ENCODE measurements around the gene CHTF18. TPM values are rescaled to one million over a fixed set of nuclear protein-coding genes. Genes with fewer than 3 reads are reported as not detected.

The CHTF18 gene
- total RNA-seq, 1 donor from 2014 or later, result 79.3 TPM

DNA sequence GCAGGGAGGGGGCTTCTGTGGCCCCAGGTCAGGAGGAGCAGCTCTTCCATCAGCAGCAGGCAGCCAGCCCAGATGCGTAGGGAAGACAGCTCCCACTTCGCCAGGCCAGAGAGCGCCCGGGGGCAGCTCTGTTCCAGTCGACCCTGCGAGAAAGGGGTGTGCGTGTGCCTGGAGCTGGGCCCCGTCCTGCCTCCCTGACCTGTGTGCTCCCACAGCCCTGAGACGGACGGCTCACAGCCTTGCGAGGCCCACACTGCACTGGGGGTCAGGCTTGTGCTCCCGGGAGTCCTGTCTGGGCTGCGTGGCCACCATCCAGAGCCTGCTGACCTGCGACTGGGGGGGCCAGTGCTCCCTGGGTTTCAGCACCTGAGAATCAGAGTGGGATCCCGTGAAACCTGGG lies 28.4 kb upstream of the CHTF18 start:
- intact Hi-C loops (cut with micrococcal nuclease), result no loop called here

DNA sequence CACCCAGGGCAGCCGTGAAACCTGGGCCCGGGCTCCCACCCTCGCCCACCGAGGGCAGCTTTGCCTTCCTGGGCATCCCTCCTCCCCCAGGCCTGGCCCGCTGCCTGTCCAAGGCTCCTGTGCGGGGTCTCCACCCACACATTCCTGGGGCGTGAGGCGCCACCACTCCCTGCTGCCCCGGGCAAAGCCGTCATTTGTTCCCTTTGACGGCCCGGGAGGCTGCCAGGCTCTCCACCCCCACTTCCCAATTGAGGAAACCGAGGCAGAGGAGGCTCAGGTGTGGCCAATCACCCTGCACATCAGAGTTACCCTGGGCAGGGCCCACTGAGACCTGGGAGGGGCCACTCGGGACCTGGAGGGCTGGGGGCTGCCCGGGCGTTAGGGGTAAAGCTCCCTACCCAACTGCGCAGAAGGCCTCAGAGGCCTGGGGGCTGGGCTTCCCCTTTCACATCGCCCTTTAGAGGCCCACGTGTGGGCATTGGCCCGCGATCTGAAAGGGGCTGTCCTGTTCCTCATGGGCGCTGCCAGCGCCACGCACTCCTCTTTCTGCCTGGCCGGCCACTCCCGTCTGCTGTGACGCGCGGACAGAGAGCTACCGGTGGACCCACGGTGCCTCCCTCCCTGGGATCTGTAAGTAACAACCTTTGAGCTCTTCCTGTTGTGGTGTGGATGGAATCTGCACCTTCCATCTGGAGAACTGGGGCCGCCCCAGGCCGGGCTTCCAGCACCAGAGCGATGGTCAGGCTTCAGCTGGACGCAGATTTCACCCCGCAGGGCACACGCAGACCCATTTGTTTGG lies 27.7 kb upstream of the CHTF18 start, which contains the start of gene MSLN:
MSLN (plus strand) TSS at position 190 of the 799 bp plus-strand sequence. CDS start 1,947 bp downstream, outside the sequence.
- intact Hi-C loops (cut with micrococcal nuclease), result no loop called here

DNA sequence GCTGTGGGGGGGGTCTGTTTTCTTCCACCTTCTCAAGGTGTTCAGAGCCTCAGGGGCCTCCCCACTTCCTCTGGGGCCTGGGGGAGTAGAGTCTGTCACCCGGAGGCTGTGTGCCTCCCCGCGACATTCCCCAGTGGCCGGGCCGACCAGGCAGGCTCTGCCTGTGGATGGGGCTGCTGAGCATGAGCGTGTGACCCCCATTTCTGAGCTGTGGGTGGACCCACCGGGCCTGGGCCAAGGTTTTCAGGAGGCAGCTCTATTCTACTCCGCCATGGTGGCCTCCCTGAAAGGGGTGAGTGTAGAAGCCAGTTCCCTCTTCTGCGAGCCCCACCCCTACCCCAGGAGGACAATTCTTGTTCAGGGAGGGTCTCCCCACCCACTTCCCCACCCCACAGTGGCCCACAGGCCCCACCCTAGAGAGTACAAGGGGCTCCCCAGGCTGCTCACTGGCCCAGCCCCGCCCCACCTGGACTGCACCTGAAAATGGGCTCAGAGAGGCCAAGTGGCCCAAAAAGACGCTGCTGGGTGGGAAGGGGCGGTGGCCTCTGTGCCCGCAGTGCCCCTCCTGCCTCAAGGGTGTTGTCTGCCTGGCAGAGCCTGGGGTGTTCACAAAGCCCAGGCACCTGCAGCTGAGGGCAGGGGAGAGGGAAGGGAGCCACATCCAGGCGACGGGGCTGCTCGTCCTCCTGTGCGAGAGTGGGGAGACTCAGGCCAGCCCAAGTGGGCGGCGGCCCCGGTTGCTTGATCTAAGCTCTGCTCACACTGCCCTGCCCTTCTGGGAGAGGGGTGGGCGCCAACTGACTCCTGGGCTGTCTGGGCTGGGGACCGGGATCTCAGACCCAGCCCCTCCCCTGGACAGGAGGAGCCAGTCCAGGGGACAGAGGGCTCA lies 26.6 kb upstream of the CHTF18 start:
- intact Hi-C loops (cut with micrococcal nuclease), result no loop called here

DNA sequence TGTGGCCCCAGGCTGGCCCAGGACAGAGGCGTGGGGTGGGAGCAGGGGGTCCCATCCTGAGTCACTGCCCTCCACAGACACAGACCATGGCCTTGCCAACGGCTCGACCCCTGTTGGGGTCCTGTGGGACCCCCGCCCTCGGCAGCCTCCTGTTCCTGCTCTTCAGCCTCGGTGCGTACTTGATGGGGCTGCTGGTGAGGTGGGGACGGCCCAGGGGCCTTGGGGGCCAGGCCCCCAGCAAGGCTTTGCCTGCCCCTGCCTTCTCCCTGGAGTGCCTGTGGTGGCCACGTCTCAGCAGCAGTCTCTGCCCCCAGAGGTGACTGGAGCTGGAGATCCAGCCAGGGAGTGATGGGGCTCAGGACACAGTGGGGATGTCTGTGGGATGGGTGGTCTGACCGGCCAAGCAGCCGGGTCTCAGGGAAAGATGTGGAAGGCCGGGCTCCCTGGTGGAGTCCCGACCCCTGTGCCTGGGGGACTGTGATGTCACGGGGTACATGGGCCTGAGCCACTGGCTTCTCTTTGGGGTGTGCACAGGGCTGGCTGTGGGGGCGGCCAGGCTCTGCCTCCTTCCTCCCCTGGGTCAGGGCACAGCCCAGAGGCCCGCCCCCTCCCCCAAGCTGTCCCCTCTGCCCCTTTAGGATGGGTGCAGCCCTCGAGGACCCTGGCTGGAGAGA lies 25.7 kb upstream of the CHTF18 start:
- intact Hi-C loops (cut with micrococcal nuclease), result no loop called here

DNA sequence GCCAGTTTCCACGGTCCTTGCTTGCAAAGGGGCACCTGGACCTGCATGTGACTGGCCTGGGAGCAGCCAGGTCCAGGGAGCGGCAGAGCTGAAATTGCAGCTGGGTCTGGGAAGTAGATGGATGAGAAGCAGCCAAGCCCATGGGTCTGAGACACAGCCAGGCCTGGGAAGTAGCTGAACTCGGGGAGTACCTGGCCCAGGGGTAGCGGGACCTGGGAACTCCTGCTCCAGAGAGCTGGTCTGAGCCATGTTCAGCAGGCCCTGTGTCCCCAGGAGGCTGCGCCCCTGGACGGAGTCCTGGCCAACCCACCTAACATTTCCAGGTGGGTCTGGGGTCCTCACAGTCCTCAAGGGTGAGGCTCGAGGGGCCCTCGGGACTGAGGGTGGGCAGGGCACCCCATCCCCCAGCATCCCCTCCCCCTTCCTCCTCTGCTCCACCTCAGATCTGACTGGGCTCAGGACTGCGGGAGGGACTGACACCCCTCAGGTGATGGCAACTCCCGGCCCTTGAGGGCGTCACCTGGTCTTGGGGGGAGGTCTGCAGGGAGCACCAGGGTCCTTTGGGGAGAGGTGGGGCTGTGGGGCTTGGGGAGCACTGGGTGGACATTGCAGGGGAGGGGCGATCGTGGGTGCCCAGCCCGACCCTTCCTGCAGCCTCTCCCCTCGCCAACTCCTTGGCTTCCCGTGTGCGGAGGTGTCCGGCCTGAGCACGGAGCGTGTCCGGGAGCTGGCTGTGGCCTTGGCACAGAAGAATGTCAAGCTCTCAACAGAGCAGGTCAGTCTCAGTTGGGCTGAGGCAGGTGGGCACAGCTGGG lies 24.8 kb upstream of the CHTF18 start:
- intact Hi-C loops (cut with micrococcal nuclease), result no loop called here

DNA sequence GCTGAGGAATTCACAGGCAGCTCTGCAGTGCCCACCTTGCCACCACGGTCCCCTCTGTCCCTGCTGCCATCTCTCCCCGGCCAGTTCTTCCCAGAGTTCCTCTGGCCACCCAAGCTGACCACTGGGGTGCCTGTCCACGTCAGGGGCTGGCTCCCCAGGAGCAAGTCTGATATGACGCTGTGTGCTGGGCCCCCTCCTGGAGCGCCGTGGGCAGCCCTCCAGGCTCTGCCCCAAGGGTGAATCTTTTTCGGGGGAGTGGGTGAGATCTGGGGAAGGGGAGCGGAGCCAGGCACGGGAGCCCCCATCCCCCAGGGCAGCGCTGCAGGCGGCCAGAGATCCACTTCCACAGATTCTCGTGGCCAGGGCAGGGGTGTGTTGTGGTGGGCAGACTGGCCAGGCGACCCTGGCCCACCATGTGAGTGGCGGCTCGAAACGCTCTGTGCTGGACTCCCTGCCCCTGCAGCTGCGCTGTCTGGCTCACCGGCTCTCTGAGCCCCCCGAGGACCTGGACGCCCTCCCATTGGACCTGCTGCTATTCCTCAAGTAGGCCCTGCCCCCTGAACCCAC lies 24.2 kb upstream of the CHTF18 start:
- intact Hi-C loops (cut with micrococcal nuclease), result no loop called here

DNA sequence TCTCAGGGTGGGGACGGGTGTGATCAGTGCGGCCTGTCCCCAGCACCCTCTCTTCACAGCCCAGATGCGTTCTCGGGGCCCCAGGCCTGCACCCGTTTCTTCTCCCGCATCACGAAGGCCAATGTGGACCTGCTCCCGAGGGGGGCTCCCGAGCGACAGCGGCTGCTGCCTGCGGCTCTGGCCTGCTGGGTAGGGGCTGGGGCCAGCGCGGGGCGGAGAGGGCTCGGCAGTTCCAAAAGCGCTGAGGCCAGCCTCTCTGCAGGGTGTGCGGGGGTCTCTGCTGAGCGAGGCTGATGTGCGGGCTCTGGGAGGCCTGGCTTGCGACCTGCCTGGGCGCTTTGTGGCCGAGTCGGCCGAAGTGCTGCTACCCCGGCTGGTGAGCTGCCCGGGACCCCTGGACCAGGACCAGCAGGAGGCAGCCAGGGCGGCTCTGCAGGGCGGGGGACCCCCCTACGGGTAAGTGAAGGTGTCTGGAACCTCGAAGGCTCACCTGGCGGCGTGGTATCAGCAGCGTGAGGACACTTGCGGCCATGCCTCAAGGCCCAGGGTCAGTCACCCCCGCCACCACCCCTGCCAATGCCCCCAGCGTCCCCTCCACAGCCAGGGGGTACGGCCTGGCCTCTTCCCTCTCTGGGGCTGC lies 23.5 kb upstream of the CHTF18 start:
- intact Hi-C loops (cut with micrococcal nuclease), result no loop called here

DNA sequence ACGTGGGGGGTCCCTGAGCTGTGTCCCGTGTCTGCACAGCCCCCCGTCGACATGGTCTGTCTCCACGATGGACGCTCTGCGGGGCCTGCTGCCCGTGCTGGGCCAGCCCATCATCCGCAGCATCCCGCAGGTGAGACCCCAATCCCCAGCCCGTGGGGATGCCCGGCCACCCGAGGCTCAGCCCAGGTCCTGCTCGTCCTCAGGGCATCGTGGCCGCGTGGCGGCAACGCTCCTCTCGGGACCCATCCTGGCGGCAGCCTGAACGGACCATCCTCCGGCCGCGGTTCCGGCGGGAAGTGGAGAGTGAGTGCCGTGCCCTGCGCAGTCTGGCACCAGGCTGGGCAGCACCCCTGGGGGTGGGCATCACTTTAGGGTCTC lies 22.9 kb upstream of the CHTF18 start:
- intact Hi-C loops (cut with micrococcal nuclease), result no loop called here

DNA sequence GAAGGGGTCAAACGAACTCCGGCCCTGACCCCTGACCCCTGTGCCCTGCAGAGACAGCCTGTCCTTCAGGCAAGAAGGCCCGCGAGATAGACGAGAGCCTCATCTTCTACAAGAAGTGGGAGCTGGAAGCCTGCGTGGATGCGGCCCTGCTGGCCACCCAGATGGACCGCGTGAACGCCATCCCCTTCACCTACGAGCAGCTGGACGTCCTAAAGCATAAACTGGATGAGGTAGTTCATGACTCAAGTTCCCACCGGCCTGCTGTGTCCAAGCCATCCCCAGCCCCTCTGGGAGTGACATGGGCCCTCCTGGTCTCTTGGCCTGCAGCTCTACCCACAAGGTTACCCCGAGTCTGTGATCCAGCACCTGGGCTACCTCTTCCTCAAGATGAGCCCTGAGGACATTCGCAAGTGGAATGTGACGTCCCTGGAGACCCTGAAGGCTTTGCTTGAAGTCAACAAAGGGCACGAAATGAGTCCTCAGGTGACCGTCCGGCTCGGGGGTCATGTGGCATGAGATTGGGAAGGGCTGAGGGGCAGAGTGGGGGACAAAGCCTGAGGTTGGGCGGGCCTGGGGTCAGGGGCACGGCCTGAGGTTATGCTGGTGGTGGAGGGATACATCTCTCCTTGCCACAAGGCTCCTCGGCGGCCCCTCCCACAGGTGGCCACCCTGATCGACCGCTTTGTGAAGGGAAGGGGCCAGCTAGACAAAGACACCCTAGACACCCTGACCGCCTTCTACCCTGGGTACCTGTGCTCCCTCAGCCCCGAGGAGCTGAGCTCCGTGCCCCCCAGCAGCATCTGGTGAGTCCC lies 22.2 kb upstream of the CHTF18 start:
- intact Hi-C loops (cut with micrococcal nuclease), result no loop called here

DNA sequence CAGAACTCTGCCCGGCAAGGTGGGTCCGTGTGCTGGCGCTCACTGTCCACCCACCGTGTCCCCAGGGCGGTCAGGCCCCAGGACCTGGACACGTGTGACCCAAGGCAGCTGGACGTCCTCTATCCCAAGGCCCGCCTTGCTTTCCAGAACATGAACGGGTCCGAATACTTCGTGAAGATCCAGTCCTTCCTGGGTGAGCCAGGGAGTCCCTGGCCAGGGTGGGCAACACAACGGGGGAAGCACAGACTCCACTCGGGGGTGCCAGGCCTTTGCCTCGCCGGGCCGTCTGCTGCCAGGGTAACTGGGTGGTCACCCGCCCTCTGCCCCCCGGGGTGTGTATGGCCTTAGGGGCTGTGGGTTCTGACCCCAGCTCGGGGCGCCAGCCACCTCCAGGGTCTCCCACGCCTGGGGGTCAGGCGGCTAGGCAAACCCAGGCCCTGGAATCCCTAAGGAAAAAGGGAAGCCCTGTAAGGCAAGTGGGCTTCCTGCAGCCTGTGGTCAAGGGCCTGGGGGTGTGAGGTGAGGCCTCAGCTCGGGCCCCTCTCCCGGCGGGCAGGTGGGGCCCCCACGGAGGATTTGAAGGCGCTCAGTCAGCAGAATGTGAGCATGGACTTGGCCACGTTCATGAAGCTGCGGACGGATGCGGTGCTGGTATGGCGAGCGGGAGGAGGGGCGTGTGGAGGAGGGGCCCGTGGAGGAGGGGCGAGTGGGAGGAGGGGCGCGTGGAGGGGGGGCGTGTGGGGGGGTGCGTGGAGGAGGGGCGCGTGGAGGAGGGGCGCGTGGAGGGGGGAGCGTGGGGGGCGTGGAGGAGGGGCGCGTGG lies 21.4 kb upstream of the CHTF18 start:
- intact Hi-C loops (cut with micrococcal nuclease), result no loop called here

DNA sequence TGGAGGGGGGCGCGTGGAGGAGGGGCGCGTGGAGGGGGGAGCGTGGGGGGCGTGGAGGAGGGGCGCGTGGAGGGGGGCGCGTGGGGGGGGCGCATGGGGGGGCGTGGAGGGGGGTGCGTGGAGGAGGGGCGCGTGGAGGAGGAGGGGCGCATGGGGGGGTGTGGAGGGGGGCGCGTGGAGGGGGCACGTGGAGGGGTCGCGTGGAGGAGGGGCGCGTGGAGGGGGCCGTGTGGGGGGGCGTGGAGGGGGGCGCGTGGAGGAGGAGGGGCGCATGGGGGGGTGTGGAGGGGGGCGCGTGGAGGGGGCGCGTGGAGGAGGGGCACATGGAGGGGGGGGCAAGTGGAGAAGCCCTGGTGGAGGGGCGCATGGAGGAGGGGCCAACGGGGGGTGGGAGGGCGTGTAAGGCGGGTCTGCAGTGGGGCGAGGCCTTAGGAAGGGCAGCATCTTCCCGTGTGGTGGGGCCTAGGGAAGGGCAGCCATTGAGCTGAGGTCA lies 20.6 kb upstream of the CHTF18 start:
- intact Hi-C loops (cut with micrococcal nuclease), result no loop called here

DNA sequence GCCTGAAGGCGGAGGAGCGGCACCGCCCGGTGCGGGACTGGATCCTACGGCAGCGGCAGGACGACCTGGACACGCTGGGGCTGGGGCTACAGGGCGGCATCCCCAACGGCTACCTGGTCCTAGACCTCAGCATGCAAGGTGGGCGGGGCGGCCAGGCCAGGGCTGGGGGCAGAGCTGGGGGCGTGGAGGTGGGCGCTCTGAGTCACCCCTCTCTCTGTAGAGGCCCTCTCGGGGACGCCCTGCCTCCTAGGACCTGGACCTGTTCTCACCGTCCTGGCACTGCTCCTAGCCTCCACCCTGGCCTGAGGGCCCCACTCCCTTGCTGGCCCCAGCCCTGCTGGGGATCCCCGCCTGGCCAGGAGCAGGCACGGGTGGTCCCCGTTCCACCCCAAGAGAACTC lies 20.0 kb upstream of the CHTF18 start:
- intact Hi-C loops (cut with micrococcal nuclease), result no loop called here

DNA sequence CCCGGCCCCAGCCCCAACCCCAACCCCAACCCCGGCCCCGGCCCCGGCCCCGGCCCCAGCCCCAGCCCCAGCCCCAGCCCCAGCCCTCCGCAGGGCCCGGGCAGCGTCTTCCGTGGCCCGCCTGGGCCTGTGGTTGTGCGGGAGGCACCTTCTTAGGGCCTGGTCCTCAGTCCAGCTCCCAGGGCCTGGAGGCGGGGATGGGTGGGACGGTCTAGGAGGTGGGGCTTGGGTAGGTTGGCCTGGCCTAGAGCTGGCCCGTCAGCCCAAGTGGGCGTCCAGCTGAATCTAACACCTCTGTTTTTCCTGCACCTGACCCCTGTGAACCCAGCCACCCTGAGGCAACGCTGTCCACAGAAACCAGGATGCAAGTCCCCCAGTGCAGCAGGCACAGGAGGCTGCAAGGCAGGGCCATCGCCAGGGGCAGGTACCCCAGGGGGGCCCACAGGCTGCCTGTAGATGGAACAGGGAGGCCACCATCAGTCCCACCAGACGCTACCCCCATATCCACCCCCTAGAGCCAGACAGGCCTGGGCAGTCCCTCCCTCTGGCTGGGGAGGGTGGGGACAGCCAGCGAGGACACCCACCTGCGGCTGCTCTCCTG lies 19.1 kb upstream of the CHTF18 start:
- intact Hi-C loops (cut with micrococcal nuclease), result no loop called here

DNA sequence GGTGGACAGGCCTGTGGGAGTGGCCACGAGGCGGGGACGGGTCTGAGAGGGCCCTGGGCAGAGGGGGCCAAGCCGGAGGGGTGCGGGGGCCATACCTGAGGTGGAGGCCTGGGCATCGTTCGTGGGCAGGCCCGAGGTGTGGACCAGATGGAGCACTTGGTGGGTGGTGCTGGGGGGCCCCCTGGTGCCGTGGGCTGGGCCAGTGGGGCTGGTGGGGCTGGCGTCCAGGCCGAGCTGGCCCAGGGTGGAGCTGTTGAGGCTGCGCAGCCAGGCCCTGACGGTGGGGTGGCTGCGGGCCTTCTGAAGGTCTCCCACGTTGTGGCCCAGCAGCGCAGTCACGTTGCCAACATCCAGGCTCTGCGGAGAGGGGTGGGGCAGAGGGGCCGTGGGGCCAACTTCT lies 18.5 kb upstream of the CHTF18 start:
- intact Hi-C loops (cut with micrococcal nuclease), result no loop called here

DNA sequence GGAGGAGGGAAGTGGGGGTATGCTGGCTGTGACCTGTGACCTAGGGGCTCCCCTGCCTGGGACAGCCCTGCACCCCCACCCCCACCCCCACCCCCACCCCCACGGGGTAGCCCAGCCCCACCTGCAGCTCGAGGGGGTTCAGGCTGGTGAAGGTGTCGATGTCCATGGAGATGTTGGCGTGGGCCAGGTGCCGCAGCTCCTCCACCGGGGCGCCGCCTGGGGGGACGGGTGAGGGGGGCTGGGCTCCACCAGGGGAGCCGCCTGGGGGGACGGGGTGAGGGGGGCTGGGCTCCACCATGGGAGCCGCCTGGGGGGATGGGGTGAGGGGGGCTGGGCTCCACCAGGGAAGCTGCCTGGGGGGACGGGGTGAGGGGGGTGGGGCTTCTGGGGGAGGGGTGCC lies 18.0 kb upstream of the CHTF18 start:
- intact Hi-C loops (cut with micrococcal nuclease), result no loop called here

DNA sequence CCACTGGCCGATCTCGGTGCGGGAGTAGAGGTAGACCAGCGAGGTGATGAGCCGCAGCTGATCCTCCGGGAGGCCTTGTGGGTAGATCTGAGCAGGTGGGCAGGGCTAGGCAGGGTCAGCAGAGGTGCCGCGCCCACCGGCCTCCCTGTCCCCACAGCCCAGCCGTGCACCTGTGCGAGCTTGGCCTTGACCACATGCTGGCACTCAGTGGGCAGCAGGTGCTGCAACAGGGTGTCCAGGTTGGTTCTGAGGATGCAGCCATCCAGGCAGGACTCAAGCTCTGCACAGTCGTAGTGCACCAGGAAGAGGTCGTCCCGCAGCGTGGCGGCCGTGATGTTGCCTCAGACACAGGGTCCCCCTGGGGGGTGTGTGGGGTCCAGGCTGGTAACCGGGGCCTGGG lies 15.5 kb upstream of the CHTF18 start:
- intact Hi-C loops (cut with micrococcal nuclease), result no loop called here

DNA sequence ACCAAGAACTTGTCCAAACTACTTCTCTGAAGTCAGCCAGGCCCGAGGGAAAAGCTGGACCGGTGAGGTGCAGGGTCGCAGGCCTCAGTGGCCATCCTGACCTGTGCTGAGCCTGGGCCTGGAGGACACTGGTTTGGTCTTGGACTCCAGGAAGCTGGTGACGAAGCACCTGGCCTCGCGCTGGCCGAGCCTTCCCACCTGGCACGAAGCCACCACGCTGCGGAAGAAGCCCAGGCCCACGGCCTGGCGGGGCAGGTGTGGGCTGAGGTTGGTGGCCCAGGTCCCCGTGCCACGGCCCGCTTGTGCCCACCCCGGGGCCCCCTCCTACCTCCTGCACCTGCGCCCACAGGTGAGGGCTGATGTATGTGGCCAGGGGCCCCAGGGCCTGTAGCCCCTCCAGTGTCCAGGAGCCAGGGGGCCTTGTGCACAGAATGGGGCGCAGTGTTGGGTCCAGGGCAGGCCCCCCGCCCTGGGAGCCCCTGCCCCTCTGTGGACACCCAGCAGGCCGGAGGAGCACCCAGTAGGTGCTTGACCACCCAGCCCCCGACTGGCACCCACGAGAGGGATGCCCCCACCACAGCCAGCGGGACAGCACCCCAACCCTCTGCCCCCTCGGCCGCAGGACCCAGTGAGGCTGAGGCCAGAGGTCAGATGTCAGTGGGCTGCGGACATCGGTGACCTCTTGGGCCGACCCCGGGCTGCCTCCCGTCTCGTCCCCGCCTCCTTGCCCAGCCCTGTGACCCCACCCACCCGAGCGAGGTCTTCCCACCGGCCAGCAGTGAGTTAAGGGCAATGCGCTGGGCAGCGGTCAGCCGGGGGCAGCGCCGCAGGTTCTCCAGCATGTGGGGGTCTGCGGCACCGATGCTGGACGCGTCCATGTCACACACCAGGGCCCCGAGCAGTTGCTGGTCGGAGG lies 14.1 kb upstream of the CHTF18 start:
- intact Hi-C loops (cut with micrococcal nuclease), result no loop called here
